Nephron (organoid): ENCODE data around the gene TLE4.
"Not testable (repeated sequence)": the region's sequence is repeated elsewhere in the genome, so short reads cannot be mapped to it uniquely, and the experiment has no call there.

Source experiments
- H3K27ac Mint-ChIP-seq, 3 experiments: 2 replicates each; pipeline ENCODE4 v1.8.0; 2020; ENCODE audit warnings: mixed read lengths in 3 of 3, mild to moderate bottlenecking in 2 of 3, moderate library complexity in 1 of 3
- H3K27me3 Mint-ChIP-seq: 2 replicates; pipeline ENCODE4 v1.8.0; 2021; ENCODE audit warnings: low read depth, mild to moderate bottlenecking, moderate library complexity, mixed read lengths
- H3K36me3 Mint-ChIP-seq: 2 replicates; pipeline ENCODE4 v1.8.0; 2020; ENCODE audit warnings: low read depth, mixed read lengths
- H3K4me1 Mint-ChIP-seq: 2 replicates; pipeline ENCODE4 v1.8.0; 2020; ENCODE audit warnings: mixed read lengths
- H3K4me3 Mint-ChIP-seq, 3 experiments: 2 replicates each; pipeline ENCODE4 v1.8.0; 2020; ENCODE audit warnings: mild to moderate bottlenecking in 3 of 3, mixed read lengths in 3 of 3, moderate library complexity in 2 of 3
- H3K9me3 Mint-ChIP-seq: 2 replicates; pipeline ENCODE4 v1.8.0; 2020; ENCODE audit warnings: mixed read lengths
- TF ChIP-seq, protein P1 (sequence below), 3 experiments: fragments of 200-600 bp; sonication (generic); IDR thresholded peaks; one replicate each; pipeline ENCODE4 v1.5.0; 2021; ENCODE audit warnings: antibody characterized with exemption in 3 of 3; ENCODE audit not compliant: unreplicated experiment in 3 of 3

Gene TLE4

DNA sequence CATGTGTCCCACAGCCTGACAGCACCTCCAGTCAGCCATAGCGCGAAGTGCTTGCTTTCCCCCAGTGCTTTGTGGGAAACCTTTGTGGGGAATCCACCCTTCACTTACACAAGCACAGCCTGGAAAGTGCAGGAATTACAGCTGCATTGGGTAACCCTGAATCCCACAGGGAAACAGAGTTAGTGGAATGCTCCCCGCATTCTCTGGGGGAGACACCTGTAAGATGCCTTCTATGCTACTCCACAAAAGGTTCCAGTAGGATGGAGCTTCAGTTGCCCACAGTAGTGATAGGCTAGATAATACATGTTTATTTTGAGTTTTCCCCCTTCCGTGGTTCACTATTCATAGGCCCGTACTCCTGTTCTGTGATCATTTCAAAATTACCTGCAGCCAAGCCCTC lies 60.3 kb downstream of the TLE4 start:
- Mint-ChIP-seq H3K9me3 (no peaks in the 10 kb centered on the region), H3K27me3 (no peaks in the 10 kb centered on the region), H3K4me1 (peaks cover 13% of the 10 kb centered on the region), H3K36me3 (peaks cover 25% of the 10 kb centered on the region), H3K27ac (no peak overlapping the region), H3K4me3 (no peak overlapping the region)
- TF ChIP-seq, protein P1, sequence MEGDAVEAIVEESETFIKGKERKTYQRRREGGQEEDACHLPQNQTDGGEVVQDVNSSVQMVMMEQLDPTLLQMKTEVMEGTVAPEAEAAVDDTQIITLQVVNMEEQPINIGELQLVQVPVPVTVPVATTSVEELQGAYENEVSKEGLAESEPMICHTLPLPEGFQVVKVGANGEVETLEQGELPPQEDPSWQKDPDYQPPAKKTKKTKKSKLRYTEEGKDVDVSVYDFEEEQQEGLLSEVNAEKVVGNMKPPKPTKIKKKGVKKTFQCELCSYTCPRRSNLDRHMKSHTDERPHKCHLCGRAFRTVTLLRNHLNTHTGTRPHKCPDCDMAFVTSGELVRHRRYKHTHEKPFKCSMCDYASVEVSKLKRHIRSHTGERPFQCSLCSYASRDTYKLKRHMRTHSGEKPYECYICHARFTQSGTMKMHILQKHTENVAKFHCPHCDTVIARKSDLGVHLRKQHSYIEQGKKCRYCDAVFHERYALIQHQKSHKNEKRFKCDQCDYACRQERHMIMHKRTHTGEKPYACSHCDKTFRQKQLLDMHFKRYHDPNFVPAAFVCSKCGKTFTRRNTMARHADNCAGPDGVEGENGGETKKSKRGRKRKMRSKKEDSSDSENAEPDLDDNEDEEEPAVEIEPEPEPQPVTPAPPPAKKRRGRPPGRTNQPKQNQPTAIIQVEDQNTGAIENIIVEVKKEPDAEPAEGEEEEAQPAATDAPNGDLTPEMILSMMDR (IDR thresholded peaks at IDR 0.05; ENCODE audit: unreplicated experiment in 3 of 3) = no peak

DNA sequence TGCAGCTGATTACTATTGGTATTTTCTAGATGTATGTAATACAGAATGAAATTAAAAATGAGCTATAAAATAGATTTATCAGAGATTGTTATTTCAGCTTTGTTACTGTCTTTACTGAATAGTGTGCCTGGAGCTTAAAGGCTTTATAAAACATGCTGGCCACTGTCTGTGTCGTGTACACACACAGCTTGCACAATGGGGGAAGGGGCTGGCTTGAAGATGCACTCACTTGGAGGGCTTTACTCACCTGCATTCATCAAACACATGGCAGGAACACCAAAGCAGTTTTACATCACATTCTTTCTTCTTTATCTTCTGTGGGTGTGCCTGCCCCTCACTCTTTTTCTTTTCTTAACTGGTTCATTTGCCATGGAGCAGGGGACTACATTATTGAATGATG lies 60.9 kb downstream of the TLE4 start:
- Mint-ChIP-seq H3K36me3 (peaks cover 28% of the 10 kb centered on the region), H3K4me1 (peaks cover 13% of the 10 kb centered on the region), H3K9me3 (no peaks in the 10 kb centered on the region), H3K27ac (no peak overlapping the region), H3K4me3 (no peak overlapping the region), H3K27me3 (no peaks in the 10 kb centered on the region)
- TF ChIP-seq, protein P1 (IDR thresholded peaks at IDR 0.05; ENCODE audit: unreplicated experiment in 3 of 3) = no peak

DNA sequence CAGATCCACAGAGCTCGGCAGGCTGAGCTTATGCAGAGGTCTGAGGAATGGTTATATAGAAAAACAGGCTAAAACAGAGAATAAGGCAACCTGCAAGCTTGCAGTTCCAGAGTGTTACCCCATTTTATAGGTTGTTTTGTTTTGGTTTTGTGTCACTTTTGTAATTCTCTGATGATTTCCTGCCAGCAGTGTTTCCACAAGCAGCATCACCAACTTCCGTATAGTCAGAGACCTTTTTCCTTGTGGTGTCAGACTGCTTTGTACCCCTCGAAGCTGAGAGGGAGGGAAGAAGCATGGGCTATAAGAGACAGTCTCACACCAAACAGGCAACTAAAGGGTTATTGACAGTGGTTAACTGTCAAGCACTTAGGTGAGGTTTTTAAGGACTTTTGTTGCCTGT lies 61.8 kb downstream of the TLE4 start:
- H3K4me1 Mint-ChIP-seq = peaks cover 7% of the 10 kb centered on the region
- H3K27ac Mint-ChIP-seq = no peak overlapping the region
- peaks cover 30% of the 10 kb centered on the region for H3K36me3 Mint-ChIP-seq
- H3K27me3 Mint-ChIP-seq = no peaks in the 10 kb centered on the region
- TF ChIP-seq, protein P1 (IDR thresholded peaks at IDR 0.05; ENCODE audit: unreplicated experiment in 3 of 3) = no peak
- no peak overlapping the region for H3K4me3 Mint-ChIP-seq
- no peaks in the 10 kb centered on the region for H3K9me3 Mint-ChIP-seq

DNA sequence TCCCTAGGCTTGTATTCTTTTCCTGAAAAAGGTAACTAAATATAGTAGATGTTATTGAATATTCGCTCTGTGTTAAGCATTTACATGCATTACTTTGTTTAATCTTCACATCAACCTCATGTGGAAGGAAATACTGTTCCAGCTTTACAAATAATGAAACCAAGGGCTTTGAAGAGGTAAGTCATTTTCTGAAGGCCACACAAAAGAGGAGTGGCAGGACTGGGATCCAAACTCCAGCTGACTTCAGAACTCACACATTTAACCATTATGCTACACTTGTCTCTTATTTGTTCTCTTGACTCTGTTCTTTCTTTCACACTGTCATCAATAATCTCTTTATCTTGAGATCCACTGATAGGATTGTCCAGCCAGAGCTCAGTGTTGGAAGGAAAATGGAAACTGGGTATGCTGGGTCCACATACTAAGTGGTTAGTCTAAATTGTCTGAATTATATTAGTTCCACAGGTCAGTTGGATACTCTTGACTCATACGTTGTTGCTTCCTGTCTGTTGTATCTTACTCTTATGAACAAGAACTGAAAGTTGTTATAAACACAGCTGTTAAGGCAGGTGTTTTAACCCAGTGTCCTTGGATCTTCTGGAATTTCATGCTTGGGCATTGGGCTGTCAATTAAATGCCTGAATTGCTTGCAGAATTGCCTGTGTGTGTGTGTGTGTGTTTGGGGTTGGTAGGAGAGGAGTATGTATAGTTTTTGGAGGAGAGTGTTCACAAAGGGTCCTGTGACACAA lies 65.6 kb downstream of the TLE4 start:
- H3K4me3 Mint-ChIP-seq = no peak overlapping the region
- H3K27ac Mint-ChIP-seq = no peak overlapping the region
- peaks cover 17% of the 10 kb centered on the region for H3K4me1 Mint-ChIP-seq
- TF ChIP-seq, protein P1 (IDR thresholded peaks at IDR 0.05; ENCODE audit: unreplicated experiment in 3 of 3) = no peak
- H3K36me3 Mint-ChIP-seq = peaks cover 49% of the 10 kb centered on the region
- H3K27me3 Mint-ChIP-seq = no peaks in the 10 kb centered on the region
- H3K9me3 Mint-ChIP-seq = no peaks in the 10 kb centered on the region

DNA sequence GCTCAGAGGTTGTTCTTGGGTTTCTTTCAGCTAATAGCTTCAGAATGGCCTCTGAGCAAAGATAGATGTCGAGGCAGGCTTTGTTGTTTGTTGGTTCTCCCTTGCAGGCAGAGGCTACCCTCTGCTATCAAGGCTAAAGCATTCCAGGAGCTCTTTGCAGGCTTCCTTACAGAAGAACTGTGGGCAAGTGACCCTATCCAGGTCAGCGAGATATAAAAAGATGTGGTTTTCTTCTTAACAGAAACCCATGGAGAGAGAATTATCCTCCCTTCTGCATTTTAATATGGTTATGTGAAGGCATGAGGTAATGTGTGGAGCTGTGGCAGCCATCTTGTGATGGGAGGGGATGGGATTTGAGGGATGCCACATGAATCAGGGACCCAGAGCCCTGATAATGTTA lies 67.0 kb downstream of the TLE4 start:
- Mint-ChIP-seq H3K36me3 (peaks cover 59% of the 10 kb centered on the region), H3K9me3 (peaks cover under 1% of the 10 kb centered on the region), H3K4me3 (no peak overlapping the region), H3K27me3 (no peaks in the 10 kb centered on the region), H3K27ac (no peak overlapping the region), H3K4me1 (peaks cover 24% of the 10 kb centered on the region)
- TF ChIP-seq, protein P1 (IDR thresholded peaks at IDR 0.05; ENCODE audit: unreplicated experiment in 3 of 3) = no peak

DNA sequence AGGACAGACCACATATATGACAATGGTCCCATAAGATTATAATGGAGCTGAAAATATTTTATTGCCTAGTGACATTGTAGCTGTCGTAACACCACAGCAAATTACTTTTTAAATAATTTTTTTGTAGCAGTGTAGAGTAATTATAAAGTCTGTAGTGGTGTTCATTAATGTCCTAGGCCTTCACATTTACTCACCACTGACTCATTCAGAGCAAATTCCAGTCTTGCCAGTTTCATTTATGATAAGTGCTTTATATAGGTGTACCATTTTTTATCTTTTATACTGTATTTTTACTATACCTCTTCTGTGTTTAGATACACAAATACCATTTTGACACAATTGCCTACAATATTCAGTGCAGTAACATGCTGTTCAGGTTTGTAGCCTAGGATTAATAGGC lies 67.6 kb downstream of the TLE4 start:
- H3K36me3 Mint-ChIP-seq = peaks cover 65% of the 10 kb centered on the region
- H3K4me3 Mint-ChIP-seq = no peak overlapping the region
- H3K9me3 Mint-ChIP-seq = peaks cover 4% of the 10 kb centered on the region
- H3K4me1 Mint-ChIP-seq = peaks cover 24% of the 10 kb centered on the region
- TF ChIP-seq, protein P1 (IDR thresholded peaks at IDR 0.05; ENCODE audit: unreplicated experiment in 3 of 3) = no peak
- H3K27me3 Mint-ChIP-seq = no peaks in the 10 kb centered on the region
- H3K27ac Mint-ChIP-seq = no peak overlapping the region

DNA sequence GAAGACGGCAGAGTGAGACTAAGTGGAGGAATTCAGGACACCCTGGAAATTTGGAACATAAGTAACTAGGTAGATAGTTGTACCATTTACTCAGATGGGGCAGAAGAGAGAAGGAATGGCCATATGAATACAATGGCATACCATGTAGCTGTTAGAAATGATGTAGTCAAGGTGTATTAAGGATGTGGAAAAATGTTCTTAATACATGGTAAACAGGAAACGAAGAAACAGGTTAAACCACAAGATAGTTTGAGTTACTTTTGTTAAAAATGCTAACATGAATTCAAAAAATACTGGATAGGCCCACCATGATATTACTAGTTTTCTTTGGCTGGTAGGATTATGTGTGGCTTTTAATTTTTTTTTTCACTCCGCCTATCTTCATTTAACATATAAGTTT lies 68.3 kb downstream of the TLE4 start:
- H3K27ac Mint-ChIP-seq, H3K9me3 Mint-ChIP-seq, H3K27me3 Mint-ChIP-seq, H3K4me3 Mint-ChIP-seq: not testable (repeated sequence)
- peaks cover 72% of the 10 kb centered on the region for H3K36me3 Mint-ChIP-seq
- H3K4me1 Mint-ChIP-seq = peaks cover 24% of the 10 kb centered on the region
